OCI-LY1 (cell line): ENCODE data around the gene FRK.
"Not testable (repeated sequence)": the region's sequence is repeated elsewhere in the genome, so short reads cannot be mapped to it uniquely, and the experiment has no call there.

Experiments used
- H2AFZ ChIP-seq: fragments of 200-600 bp; sonication (generic), shearing (Covaris generic); 2 replicates; pipeline ENCODE4 v1.6.0; 2014; ENCODE audit warnings: antibody characterized with exemption, mild to moderate bottlenecking, low read length
- H3F3A ChIP-seq: fragments of 200-600 bp; sonication (generic), shearing (Covaris generic); 2 replicates; pipeline ENCODE4 v1.6.0; 2014; ENCODE audit warnings: mild to moderate bottlenecking, antibody characterized with exemption, low read length, moderate library complexity; ENCODE audit not compliant: insufficient read depth
- H3K27ac ChIP-seq: fragments of 200-600 bp; sonication (generic); 2 replicates; pipeline ENCODE4 v1.5.1; 2014; ENCODE audit warnings: low read length, mixed run types, mild to moderate bottlenecking, low read depth; ENCODE audit not compliant: poor library complexity, severe bottlenecking
- H3K27me3 ChIP-seq: fragments of 200-600 bp; sonication (generic); 2 replicates; pipeline ENCODE4 v1.6.0; 2014; ENCODE audit warnings: antibody characterized with exemption, mild to moderate bottlenecking, low read length, moderate library complexity; ENCODE audit not compliant: insufficient read depth
- H3K36me3 ChIP-seq: fragments of 200-600 bp; sonication (generic); 2 replicates; pipeline ENCODE4 v1.6.1; 2014; ENCODE audit warnings: mild to moderate bottlenecking, antibody characterized with exemption, low read length, moderate library complexity, mixed read lengths; ENCODE audit not compliant: insufficient read depth
- H3K4me1 ChIP-seq: fragments of 200-600 bp; sonication (generic); 2 replicates; pipeline ENCODE4 v1.5.1; 2014; ENCODE audit warnings: mild to moderate bottlenecking, low read length, moderate library complexity; ENCODE audit not compliant: insufficient read depth, severe bottlenecking
- H3K4me2 ChIP-seq: fragments of 200-600 bp; sonication (generic), shearing (Covaris generic); 2 replicates; pipeline ENCODE4 v1.6.1; 2014; ENCODE audit warnings: low read length
- H3K4me3 ChIP-seq: fragments of 200-600 bp; sonication (generic); 2 replicates; pipeline ENCODE4 v1.5.1; 2014; ENCODE audit warnings: low read length, low read depth, mild to moderate bottlenecking, mixed read lengths; ENCODE audit not compliant: poor library complexity, severe bottlenecking
- H3K79me2 ChIP-seq: fragments of 200-600 bp; shearing (Covaris generic); 2 replicates; pipeline ENCODE4 v1.6.1; 2016; ENCODE audit warnings: mixed run types, low read length, mixed read lengths; ENCODE audit not compliant: insufficient read depth
- H3K9ac ChIP-seq: fragments of 200-600 bp; sonication (generic), shearing (Covaris generic); 2 replicates; pipeline ENCODE4 v1.6.1; 2014; ENCODE audit warnings: mild to moderate bottlenecking, low read length, mixed read lengths
- H3K9me2 ChIP-seq: fragments of 200-600 bp; sonication (generic), shearing (Covaris generic); 2 replicates; pipeline ENCODE4 v1.6.1; 2014; ENCODE audit warnings: low read depth, mild to moderate bottlenecking, low read length, mixed read lengths
- H3K9me3 ChIP-seq: fragments of 200-600 bp; shearing (Covaris generic); 2 replicates; pipeline ENCODE4 v1.6.1; 2014; ENCODE audit warnings: low read length, mixed read lengths
- H4K20me1 ChIP-seq: fragments of 200-600 bp; sonication (generic), shearing (Covaris generic); 2 replicates; pipeline ENCODE4 v1.6.0; 2016; ENCODE audit warnings: mild to moderate bottlenecking, low read length; ENCODE audit not compliant: insufficient read depth
- EZH2 ChIP-seq: fragments of 200-600 bp; sonication (generic), shearing (Covaris generic); IDR thresholded peaks from 2 replicates; pipeline ENCODE4 v1.8.0; 2017; ENCODE audit warnings: borderline replicate concordance, mixed run types, mild to moderate bottlenecking, antibody characterized with exemption, low read length, moderate library complexity, mixed read lengths
- TF ChIP-seq, protein P1 (sequence below): fragments of 200-600 bp; sonication (generic), shearing (Covaris generic); IDR thresholded peaks from 2 replicates; pipeline ENCODE4 v1.5.1; 2017; ENCODE audit warnings: mild to moderate bottlenecking, antibody characterized with exemption, low read length, moderate library complexity, mixed read lengths

FRK gene

DNA sequence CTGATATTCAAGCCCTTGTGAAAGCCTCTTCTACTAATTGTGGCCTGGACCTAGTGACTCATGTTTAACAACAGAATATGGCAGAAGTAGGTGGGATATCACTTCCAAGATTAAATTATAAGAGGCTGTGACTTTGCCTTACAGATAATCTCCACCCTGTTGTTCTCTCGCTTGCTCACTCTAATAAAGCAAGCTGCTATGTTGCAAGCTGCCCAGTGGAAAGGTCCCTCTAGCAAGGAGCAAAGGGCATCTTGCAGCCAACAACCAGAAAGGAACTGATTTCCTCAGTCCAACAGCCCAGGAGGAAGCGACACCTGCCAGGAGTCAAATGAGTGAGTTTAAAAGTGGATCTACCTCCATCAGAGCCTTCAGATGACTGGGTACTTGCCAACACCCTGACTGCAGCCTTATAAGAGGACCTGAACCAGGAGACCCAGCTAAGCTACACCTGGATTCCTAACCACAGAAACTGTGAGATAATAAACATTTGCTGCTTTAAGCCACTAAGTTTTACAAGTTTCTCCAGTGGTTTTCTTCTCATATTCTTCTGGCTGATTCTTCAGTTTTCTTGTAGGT is 112.6 kb downstream of the FRK start:
- H3K27me3 ChIP-seq = no peaks in the 10 kb centered on the region
- no peak overlapping the region for H3K4me3 ChIP-seq
- no peaks in the 10 kb centered on the region for H4K20me1 ChIP-seq
- H2AFZ ChIP-seq = no peak overlapping the region
- no peaks in the 10 kb centered on the region for H3K36me3 ChIP-seq
- no peak overlapping the region for H3K27ac ChIP-seq
- H3K4me1 ChIP-seq = no peaks in the 10 kb centered on the region
- no peaks in the 10 kb centered on the region for H3K9me3 ChIP-seq
- H3K9me2 ChIP-seq = no peaks in the 10 kb centered on the region
- no peak overlapping the region for H3K4me2 ChIP-seq
- H3K9ac ChIP-seq = no peak overlapping the region
- H3F3A ChIP-seq = no peaks in the 10 kb centered on the region
- TF ChIP-seq EZH2 = no peak
- TF ChIP-seq, protein P1, sequence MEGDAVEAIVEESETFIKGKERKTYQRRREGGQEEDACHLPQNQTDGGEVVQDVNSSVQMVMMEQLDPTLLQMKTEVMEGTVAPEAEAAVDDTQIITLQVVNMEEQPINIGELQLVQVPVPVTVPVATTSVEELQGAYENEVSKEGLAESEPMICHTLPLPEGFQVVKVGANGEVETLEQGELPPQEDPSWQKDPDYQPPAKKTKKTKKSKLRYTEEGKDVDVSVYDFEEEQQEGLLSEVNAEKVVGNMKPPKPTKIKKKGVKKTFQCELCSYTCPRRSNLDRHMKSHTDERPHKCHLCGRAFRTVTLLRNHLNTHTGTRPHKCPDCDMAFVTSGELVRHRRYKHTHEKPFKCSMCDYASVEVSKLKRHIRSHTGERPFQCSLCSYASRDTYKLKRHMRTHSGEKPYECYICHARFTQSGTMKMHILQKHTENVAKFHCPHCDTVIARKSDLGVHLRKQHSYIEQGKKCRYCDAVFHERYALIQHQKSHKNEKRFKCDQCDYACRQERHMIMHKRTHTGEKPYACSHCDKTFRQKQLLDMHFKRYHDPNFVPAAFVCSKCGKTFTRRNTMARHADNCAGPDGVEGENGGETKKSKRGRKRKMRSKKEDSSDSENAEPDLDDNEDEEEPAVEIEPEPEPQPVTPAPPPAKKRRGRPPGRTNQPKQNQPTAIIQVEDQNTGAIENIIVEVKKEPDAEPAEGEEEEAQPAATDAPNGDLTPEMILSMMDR = no peak
- H3K79me2 ChIP-seq = no peaks in the 10 kb centered on the region

DNA sequence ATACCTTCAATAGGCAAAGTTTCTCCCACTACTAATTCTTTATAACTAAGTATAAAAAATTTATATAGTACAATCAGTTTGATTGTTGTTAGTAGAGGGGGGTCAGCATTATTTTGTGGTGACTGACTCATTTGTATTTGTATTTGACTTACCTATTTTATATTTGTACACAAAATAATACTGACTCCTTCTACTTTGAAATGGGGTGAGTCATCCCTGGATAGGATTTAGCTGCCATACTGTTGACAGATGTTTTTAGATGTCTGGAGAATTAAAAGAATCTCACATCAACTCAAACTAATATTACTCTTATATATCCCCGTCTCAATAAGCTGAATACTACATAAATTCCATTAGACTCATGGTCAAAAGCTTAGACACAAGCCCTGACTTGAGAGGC is 114.9 kb downstream of the FRK start:
- Histone ChIP-seq H3K27me3 (no peaks in the 10 kb centered on the region), H4K20me1 (no peaks in the 10 kb centered on the region), H3K79me2 (no peaks in the 10 kb centered on the region), H3K4me2 (no peak overlapping the region), H3K27ac (no peak overlapping the region), H2AFZ (no peak overlapping the region), H3F3A (no peaks in the 10 kb centered on the region), H3K9ac (no peak overlapping the region), H3K4me1 (no peaks in the 10 kb centered on the region), H3K4me3 (no peak overlapping the region), H3K36me3 (no peaks in the 10 kb centered on the region), H3K9me2 (no peaks in the 10 kb centered on the region), H3K9me3 (no peaks in the 10 kb centered on the region)
- TF ChIP-seq, protein P1 = no peak
- TF ChIP-seq EZH2 = no peak

DNA sequence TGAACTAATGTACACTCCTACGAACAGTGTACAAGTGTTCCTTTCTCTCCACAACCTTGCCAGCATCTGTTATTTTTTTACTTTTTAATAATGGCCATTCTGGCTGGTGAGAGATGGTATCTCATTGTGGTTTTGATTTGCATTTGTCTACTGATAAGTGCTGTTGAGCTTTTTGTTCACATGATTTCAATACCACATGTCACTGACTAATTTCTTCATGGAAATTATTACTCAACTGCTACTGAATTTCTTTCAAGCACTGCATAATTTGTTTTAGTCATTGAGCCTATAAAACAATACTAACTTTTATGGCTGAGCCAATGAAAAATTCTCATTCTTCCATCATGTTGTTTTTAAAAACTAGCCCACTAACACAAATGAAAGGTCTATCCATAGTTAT is 115.4 kb downstream of the FRK start:
- no peak overlapping the region for H3K9ac ChIP-seq

DNA sequence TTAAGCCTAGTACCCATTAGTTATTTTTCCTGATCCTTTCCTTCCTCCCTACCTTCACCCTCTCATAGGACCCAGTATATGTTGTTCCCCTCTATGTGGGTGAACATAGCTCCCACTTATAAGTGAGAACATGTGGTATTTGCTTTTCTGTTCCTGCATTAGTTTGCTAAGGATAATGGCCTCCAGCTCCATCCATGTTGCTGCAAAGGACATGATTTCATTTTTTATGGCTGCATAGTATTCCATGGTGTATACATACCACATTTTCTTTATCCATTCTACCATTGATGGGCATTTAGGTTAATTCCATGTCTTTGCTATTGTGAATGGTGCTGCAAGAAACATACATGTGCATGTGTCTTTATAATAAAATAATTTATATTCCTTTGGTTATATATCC is 115.9 kb downstream of the FRK start:
- H4K20me1 ChIP-seq, H3K4me2 ChIP-seq, H3K36me3 ChIP-seq, H3K4me3 ChIP-seq, H3K9me2 ChIP-seq, H3K79me2 ChIP-seq, H3K9me3 ChIP-seq, H2AFZ ChIP-seq, H3F3A ChIP-seq, H3K27me3 ChIP-seq, H3K9ac ChIP-seq, H3K27ac ChIP-seq, H3K4me1 ChIP-seq: not testable (repeated sequence)

More for the DNA sequence above, 115.4 kb downstream of the FRK start:
- Histone ChIP-seq H2AFZ (no peak overlapping the region), H3K27ac (no peak overlapping the region), H3K9me3 (no peaks in the 10 kb centered on the region), H3K4me3 (no peak overlapping the region), H4K20me1 (no peaks in the 10 kb centered on the region), H3K36me3 (no peaks in the 10 kb centered on the region), H3K9me2 (no peaks in the 10 kb centered on the region), H3K4me1 (no peaks in the 10 kb centered on the region), H3K4me2 (no peak overlapping the region), H3K27me3 (no peaks in the 10 kb centered on the region), H3F3A (no peaks in the 10 kb centered on the region), H3K79me2 (no peaks in the 10 kb centered on the region)
- no peak for TF ChIP-seq EZH2
- TF ChIP-seq, protein P1 = no peak

DNA sequence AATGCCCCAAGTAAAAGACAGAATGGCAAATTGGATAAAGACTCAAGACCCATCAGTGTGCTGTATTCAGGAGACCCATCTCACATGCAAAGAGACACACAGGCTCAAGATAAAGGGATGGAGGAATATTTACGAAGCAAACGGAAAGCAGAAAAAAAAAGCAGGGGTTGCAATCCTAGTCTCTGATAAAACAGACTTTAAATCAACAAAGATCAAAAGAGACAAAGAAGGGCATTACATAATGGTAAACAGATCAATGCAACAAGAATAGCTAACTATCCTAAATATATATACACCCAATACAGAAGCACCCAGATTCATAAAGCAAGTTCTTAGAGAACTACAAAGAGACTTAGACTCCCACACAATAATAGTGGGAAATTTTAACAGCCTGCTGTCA is 123.2 kb downstream of the FRK start:
- not testable (repeated sequence) for H3K9me2 ChIP-seq, H3K4me2 ChIP-seq, H3F3A ChIP-seq, H3K4me1 ChIP-seq, H3K79me2 ChIP-seq, H3K27me3 ChIP-seq, H3K4me3 ChIP-seq, H3K36me3 ChIP-seq, H3K9me3 ChIP-seq, H3K9ac ChIP-seq, H2AFZ ChIP-seq, H3K27ac ChIP-seq, H4K20me1 ChIP-seq
